Fibroblast of skin of back (primary cell): ENCODE measurements around the gene CNR1.
A peak's percentile ranks its signal among the peaks of the same experiment; 100 is the strongest.

Experiments
- DNase-seq: peaks from one replicate; pipeline ENCODE4 v3.0.0-alpha.2; 2013

Gene CNR1

DNA sequence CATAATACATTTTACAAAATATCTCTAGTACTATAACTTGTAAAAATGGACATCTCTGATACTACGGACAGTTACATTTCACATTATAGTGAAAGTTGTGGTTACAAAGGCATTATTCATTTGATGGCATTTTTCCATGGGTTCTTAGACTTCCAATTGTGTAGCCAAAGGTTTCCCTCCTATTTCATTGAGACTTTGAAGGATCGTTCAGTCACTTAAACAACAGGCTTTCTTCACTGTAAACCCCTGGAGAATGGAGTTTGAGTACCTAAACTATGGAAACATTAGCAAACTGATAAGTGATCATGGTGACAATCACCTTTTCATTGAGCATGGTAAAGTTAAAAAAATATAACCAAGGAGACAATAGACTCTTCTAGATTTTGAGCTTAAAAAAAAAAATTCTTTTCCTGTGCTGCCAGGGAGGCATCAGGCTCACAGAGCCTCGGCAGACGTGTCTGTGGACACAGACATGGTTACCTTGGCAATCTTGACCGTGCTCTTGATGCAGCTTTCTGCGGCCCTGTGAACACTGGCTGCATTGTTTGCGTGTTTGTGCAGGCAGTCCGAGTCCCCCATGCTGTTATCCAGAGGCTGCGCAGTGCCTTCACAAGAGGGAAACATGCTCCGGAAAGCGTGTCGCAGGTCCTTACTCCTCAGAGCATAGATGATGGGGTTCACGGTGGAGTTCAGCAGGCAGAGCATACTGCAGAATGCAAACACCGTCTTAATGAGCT, 22.6 kb downstream of the CNR1 start:
- no peak for DNase-seq

DNA sequence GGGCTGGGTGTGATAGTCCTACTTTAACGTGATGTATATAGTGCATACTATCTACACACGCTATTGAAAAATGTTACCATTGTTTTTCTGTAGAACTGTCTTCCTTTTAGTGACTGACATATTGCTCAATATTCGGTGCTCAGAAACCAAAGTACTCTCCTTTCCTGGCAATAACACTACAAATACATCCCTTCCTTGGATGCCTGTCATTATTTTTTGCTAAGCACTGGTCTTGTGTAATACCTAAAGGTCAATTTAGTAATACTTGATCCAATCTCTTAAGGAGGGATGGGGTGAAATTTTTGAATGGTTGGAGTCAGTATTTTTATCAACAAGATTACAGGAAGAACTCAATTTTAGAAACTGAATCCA, 23.9 kb downstream of the CNR1 start:
- no peak for DNase-seq

DNA sequence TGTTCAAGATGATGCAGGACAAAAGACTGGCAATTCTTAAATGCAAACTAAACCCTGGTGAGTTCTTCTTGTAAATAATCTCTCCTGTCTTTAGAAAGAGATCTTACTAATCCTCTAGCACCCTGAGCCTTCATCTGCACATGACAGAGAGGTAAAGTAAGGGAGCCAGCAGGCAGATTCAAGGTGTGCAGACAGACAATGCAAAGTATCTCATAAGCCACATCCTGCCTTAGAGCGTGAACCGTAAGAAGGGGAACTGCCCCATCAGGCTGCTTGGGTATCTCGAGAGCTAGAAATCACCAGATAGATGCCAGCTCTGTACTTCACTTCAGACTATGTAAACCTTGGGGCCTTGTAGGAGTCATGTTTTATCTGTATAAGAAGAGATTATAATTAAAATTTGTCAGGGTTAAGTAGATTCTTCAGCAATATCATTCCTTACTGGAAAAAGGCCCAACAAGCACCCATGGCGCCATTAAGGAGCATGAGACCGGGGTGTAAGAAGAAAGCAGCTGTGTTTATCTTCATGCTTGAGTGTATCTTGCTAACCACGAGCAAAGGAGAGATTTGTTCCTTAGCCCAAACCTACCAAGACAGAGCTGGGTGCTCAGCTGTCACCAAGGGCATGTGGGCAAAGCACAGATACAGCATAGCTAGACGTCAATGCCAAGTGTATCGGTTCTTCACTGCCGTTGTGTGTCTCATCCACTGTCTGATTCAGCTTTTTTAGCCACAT, 24.4 kb downstream of the CNR1 start:
- no peak for DNase-seq

GRCh38 chr6:88137915-88138314, 28.2 kb downstream of the CNR1 start:
- DNase-seq: no peak

- no peak for DNase-seq
These were observed 30.5 kb downstream of the CNR1 start for GRCh38 chr6:88135578-88136114.

GRCh38 chr6:88134575-88134974, 31.6 kb downstream of the CNR1 start:
- no peak for DNase-seq

GRCh38 chr6:88133718-88134117, 32.4 kb downstream of the CNR1 start:
- no peak for DNase-seq

GRCh38 chr6:88124925-88125557, 41.1 kb downstream of the CNR1 start:
- DNase-seq: no peak

- DNase-seq: no peak
These were observed 45.5 kb downstream of the CNR1 start for GRCh38 chr6:88120635-88121034.

- DNase-seq: peak; percentile 6
These were observed 46.4 kb downstream of the CNR1 start for GRCh38 chr6:88119769-88120168.

DNA sequence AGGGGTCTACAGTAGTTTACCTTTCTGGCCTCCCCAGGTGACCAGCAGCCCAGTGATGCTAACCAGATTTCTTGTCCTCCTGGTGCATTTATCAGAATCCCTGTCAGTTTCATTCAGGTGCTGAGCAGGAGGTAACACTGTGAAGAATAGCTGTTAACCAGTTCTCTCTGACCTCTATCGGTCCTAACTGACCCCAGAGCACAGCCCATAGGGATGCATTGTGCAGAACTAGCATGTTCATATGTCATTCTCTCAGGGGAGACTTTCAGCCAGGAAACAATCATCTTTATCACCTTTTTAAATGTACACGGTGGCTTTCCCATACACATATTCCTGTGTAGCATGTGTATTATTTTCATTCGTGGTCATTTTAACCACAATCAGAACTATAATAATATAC, 49.9 kb downstream of the CNR1 start:
- DNase-seq: no peak

- no peak for DNase-seq
These were observed 50.8 kb downstream of the CNR1 start for GRCh38 chr6:88115307-88115706.

DNA sequence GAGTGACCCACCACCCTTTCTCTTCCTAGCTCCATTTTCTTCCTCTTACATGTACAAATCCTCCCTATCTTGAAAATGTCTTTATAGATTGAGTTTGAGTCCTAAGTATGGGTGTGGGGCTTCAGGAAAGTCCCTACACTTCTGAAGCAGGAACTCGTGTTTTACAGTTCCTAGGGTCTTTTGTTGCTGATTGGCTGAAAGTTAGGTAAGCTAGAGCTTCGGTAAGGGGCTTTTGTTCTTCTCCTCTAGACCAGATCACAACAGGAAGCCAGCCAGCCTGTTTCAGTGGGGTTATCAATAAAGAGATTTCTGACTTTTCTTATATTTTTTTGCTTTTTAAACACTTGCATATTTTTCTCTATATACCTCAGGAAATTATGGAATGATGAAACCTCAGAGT, 51.3 kb downstream of the CNR1 start:
- no peak for DNase-seq

DNA sequence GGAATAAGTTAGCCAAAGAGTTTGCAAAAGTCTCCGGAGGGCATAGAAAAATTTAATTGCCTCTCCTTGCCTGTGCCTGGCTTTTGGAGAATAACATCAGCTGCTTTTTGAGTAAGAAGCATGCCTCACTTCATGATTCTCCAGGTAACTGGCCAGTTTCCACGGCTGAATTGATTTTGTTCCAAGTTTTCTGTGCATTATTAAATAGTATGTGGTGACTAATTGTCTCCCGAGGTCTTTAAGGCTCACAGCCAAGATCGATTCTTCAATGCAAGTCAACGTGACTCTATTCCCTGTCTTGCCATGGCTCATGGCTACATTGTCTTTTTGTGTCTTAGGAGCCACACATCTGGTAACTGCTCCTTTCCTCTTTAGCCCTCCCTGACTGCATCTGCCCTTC, 54.2 kb downstream of the CNR1 start:
- DNase-seq: no peak

DNA sequence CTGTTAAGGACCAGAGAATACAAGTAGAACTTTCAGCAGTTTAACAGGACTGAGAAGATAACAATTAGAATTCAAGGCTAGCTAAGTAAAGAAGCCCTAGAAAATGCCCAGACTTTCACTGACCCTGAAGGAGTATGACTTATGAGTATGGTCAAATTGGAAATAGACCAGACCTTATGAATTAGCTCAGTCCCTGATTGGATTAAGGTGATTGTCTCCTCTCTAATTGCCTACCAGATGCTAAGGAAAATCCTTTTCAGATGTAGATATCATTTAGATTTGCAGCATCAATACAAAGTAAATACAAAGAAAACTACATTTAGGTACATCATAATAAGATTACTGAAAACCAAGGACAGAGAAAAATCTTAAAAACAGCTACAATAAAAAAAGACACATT, 58.9 kb downstream of the CNR1 start:
- no peak for DNase-seq

DNA sequence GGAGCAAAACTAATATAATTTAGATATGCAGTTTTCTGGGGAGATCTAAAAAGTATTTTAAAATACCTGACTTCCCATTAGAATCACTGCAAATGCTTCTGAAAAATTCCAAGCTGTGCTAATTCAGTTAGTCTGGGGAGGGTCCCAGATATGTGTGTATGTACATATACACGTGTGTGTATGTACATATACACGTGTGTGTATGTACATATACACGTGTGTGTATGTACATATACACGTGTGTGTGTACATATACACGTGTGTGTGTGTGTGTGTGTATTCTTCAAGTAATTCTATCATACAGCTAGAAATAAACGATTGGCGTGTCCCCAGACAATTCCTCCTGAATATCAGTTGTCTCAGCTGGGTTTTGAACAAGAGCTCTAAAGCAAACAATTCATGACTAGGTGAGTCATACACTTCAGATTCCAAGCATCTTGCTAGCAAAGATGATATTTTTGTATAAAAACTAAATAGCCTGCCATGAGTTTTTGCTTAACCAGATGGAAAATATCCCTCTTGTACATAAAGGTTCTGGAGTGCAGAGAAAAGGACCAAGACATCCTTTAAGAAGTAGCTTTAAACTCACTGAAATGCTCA, 60.3 kb downstream of the CNR1 start:
- peak; percentile 6 for DNase-seq
